AG04449 (cell line): Measurements from ENCODE around the gene NANOS2.

Source experiments
- CTCF ChIA-PET: fragments of 350-600 bp; formaldehyde crosslinking; extraction: SDS; loops from one replicate; lab custom pipeline; 2021; ENCODE audit warnings: antibody characterized with exemption; lab: Yijun Ruan, JAX
- POLR2A ChIA-PET: fragments of 400-600, 350-600 bp; formaldehyde crosslinking; extraction: SDS; loops from one replicate; lab custom pipeline; 2020; ENCODE audit warnings: antibody characterized with exemption, inconsistent platforms; lab: Yijun Ruan, JAX
- DNase-seq: peaks from one replicate; pipeline ENCODE4 v3.0.0-alpha.2; 2010; ENCODE audit warnings: low read depth, low spot score
- H3K4me3 ChIP-seq: 2 replicates; pipeline ENCODE4 v1.5.1; 2011; ENCODE audit warnings: low read depth, mild to moderate bottlenecking, control low read depth, low read length
- CTCF ChIP-seq: IDR thresholded peaks from one replicate; pipeline ENCODE4 v1.5.1; 2011; ENCODE audit warnings: mild to moderate bottlenecking, moderate library complexity, low read length, control low read depth, inconsistent platforms; ENCODE audit not compliant: insufficient read depth; ENCODE audit errors: missing control alignments

NANOS2 gene

GRCh38 chr19:45881082-45881908 lies 33.3 kb downstream of the NANOS2 start:
- H3K4me3 ChIP-seq: no peak overlapping the region
- DNase-seq: no peak
- CTCF ChIA-PET: interaction anchor here (0.7 to 10.0 kb wide), 7 partner anchors 11 to 135 kb away, joined by 3 to 95 read pairs (median 14); partner anchors contain the start of genes FOXA3, RSPH6A, SIX5 and SYMPK
- TF ChIP-seq CTCF: no peak
- POLR2A ChIA-PET: interaction anchor here (0.6 to 1.0 kb wide), 2 partner anchors 18 to 524 kb away, joined by 3 read pairs; partner anchors contain the start of gene SYMPK

GRCh38 chr19:45879971-45880370 lies 34.6 kb downstream of the NANOS2 start:
- ChIA-PET POLR2A (interaction anchor here (0.7 to 1.0 kb wide), 2 partner anchors 17 to 23 kb away, joined by 3 to 4 read pairs; partner anchors contain the start of genes MYPOP and SYMPK), CTCF (interaction anchor here (1.0 to 10.0 kb wide), 4 partner anchors 10 to 63 kb away, joined by 3 to 95 read pairs (median 64); partner anchors contain the start of genes FOXA3, RSPH6A and SYMPK)
- no peak for TF ChIP-seq CTCF
- H3K4me3 ChIP-seq: no peak overlapping the region
- no peak for DNase-seq

GRCh38 chr19:45879055-45879454 lies 35.5 kb downstream of the NANOS2 start:
- CTCF ChIA-PET: interaction anchor here (1.0 to 10.0 kb wide), 4 partner anchors 10 to 62 kb away, joined by 3 to 95 read pairs (median 64); partner anchors contain the start of genes FOXA3, RSPH6A and SYMPK

GRCh38 chr19:45878043-45878794 lies 36.4 kb downstream of the NANOS2 start:
- ChIA-PET CTCF (interaction anchor here (5.8 to 9.1 kb wide), 2 partner anchors 9 to 15 kb away, joined by 62 to 67 read pairs; partner anchors contain the start of genes FOXA3 and SYMPK), POLR2A (no interaction called here)
- no peak for TF ChIP-seq CTCF
- DNase-seq: no peak
- no peak overlapping the region for H3K4me3 ChIP-seq

More at GRCh38 chr19:45879055-45879454, 35.5 kb downstream of the NANOS2 start:
- POLR2A ChIA-PET: no interaction called here
- no peak for TF ChIP-seq CTCF
- no peak for DNase-seq
- H3K4me3 ChIP-seq: no peak overlapping the region

- H3K4me3 ChIP-seq: no peak overlapping the region
- no peak for DNase-seq
- CTCF ChIA-PET: interaction anchor here (1.0 kb wide), 1 partner anchor 8 kb away, joined by 3 read pairs; no protein-coding TSS in a partner anchor
- POLR2A ChIA-PET: interaction anchor here (0.6 kb wide), 1 partner anchor 13 kb away, joined by 3 read pairs; no protein-coding TSS in a partner anchor
- no peak for TF ChIP-seq CTCF
Observed at GRCh38 chr19:45876411-45877197, 38.0 kb downstream of the NANOS2 start.
